Activated naive CD8-positive, alpha-beta T cell treated with anti-CD3 and anti-CD28 coated beads for 36 hours (primary cell): ENCODE data around the gene HOXC6. TPM values are rescaled to one million over a fixed set of nuclear protein-coding genes. Genes with fewer than 3 reads are reported as not detected.
"Not testable (repeated sequence)": the region's sequence is repeated elsewhere in the genome, so short reads cannot be mapped to it uniquely, and the experiment has no call there.

ENCODE experiments used
- DNase-seq: peaks from one replicate; pipeline ENCODE4 v3.0.0; 2021
- H3K27ac Mint-ChIP-seq: one replicate; pipeline ENCODE4 v1.8.0; 2022; ENCODE audit warnings: mild to moderate bottlenecking, moderate library complexity, mixed read lengths
- H3K27me3 Mint-ChIP-seq: one replicate; pipeline ENCODE4 v1.8.0; 2022; ENCODE audit warnings: mild to moderate bottlenecking, mixed read lengths
- H3K36me3 Mint-ChIP-seq: one replicate; pipeline ENCODE4 v1.8.0; 2021; ENCODE audit warnings: mild to moderate bottlenecking, mixed read lengths
- H3K4me1 Mint-ChIP-seq: one replicate; pipeline ENCODE4 v1.8.0; 2021; ENCODE audit warnings: mixed read lengths
- H3K4me3 Mint-ChIP-seq: one replicate; pipeline ENCODE4 v1.8.0; 2022; ENCODE audit warnings: mild to moderate bottlenecking, moderate library complexity, mixed read lengths
- H3K9me3 Mint-ChIP-seq: one replicate; pipeline ENCODE4 v1.8.0; 2022; ENCODE audit warnings: mixed read lengths
- total RNA-seq, 2 experiments: library from RNA; stranded (reverse); gene quantifications; one replicate each; pipeline ENCODE4 v1.2.3, GENCODE V29; 2021

Gene HOXC6
- total RNA-seq, 2 experiments from 2014 or later = not detected

DNA sequence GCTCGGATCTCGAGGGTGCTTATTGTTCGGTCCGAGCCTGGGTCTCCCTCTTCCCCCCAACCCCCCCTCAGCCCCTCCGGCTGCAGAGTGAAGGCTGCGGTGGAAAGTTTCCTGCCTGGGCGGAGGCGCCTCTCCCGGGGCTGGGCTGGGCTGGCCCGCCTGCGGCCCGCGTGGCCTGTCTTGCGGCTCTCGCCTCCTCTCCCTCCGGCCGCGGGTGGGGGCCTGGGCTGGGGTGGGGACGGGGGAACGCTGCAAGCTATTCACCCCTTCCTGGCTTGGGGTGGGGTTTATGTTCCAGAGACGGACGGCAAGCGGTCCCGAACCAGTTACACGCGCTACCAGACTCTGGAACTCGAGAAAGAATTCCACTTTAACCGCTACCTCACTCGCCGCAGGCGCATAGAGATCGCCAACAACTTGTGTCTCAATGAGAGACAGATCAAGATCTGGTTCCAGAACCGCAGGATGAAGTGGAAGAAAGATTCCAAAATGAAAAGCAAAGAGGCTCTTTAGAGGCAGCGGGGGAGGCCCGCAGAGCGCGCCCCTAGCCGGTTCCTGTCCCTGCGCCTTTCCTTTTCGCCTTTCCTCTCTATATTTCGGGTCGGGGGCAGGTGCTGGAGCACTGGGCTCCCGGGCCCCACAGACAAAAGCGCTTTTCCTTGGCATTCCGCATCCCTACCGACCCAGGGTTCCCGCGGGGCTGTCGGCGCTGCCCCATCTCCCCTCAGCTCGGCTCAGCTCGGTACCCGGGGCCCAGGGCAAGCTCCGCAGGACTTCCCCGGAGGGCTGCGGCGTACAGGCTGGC, 5.9 kb downstream of the HOXC6 start:
- Mint-ChIP-seq H3K4me3 (peak overlapping the region; percentile 42), H3K4me1 (peaks cover 24% of the 10 kb centered on the region), H3K27me3 (peaks cover 96% of the 10 kb centered on the region), H3K36me3 (no peaks in the 10 kb centered on the region), H3K9me3 (no peaks in the 10 kb centered on the region), H3K27ac (no peak overlapping the region)
- no peak for DNase-seq

DNA sequence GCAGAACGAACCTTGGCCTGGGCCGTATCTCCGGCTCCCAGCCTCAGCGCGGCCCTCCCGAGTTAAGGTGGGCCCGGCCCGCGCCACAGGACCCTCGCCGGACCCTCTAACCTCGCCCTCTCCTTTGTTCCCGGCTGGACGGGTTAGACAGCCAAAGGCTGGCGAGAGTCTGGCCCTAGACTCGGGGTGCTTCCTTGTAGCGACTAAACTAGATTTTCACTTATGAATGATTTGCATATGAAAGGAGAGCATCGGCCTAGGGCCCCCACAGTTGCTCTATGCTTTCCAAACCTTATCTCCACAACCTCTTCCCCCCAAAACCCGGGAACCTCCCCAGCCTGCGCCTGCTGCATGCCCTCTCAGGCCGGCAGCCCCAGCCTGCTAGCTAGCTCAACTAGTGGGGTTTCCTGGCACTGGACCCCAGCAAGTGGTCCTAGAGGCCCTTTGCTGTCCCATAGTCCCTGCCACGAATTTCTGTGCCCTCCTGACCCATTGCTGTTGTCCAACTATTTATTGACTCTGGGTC, 6.6 kb downstream of the HOXC6 start:
- Mint-ChIP-seq H3K27ac (no peak overlapping the region), H3K4me1 (peaks cover 19% of the 10 kb centered on the region), H3K4me3 (no peak overlapping the region), H3K36me3 (no peaks in the 10 kb centered on the region), H3K27me3 (peaks cover 96% of the 10 kb centered on the region), H3K9me3 (no peaks in the 10 kb centered on the region)
- DNase-seq = no peak

DNA sequence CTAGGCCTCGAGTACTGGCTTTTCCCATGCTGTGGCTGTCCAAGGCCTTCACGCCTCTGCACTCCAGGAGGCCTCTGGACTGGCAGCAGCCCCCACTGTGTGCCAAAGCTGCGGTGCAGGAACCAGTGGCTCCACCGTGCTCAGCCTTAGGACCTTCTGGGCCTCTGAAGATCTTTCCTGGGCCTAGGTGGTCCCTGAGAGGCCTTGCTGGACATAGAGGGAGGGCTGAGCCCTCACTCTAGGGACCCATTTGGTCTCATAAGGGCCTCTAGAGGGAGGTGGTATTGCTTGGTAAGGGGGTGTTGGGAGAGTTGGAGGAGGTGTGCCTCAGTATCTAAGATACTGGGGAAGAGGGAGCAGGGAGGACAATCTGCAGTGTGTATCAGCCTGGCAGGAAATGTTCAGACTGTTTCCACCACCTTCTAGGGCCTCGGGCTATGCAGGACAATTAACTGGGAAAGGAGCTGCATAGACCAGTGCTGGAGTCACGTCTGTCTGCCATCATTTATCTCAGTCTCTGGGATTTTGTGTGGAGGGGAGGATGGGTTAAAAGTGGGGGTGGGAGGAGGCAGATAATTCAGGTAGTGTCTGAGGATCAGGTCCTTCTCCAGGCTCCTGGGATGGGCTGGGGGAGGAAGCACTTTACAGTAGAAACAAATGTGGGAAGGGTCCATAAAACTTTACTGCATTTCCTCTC, 7.5 kb downstream of the HOXC6 start:
- no peak overlapping the region for H3K4me3 Mint-ChIP-seq
- no peaks in the 10 kb centered on the region for H3K36me3 Mint-ChIP-seq
- H3K27ac Mint-ChIP-seq = no peak overlapping the region
- no peaks in the 10 kb centered on the region for H3K9me3 Mint-ChIP-seq
- peaks cover 17% of the 10 kb centered on the region for H3K4me1 Mint-ChIP-seq
- DNase-seq = no peak
- peaks cover 96% of the 10 kb centered on the region for H3K27me3 Mint-ChIP-seq

DNA sequence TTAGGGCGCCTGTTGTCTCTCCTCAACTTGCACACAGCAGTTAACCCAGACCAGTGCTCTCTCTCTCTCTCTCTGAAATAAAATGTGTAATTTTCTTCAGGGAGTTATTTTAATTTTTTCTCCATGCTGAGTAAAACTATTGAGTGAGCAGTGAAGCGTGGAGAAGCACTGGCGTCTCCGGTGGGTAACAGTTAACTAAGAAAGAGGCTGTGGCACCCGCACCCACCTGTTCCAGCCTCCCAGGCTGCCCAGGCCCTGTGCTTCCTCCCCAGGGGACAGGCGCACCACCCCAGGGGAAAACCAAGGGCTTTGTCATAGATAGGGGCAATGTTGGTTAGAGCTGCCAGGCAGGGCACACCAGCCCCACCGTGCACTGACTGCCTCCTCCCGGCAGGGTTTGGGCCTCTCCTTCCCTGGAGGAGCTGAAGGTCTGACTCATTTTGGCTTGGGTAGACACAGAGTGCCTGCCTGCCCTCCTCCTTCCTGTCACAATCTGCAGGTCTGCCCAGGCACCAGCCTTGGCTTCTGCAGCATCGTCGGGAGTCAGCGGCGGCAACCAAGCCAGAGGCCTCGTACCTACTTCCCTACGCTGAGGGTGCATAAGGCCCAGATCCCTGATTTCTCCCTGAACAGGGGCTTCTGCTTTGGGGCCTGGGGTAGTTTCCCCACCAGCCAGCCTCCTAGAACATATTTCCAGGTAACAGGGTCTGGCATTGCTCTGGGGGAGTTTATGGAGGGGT, 8.6 kb downstream of the HOXC6 start:
- Mint-ChIP-seq H3K27me3 (peaks cover 92% of the 10 kb centered on the region), H3K9me3 (no peaks in the 10 kb centered on the region), H3K4me3 (no peak overlapping the region), H3K27ac (no peak overlapping the region), H3K36me3 (no peaks in the 10 kb centered on the region), H3K4me1 (peaks cover 15% of the 10 kb centered on the region)
- no peak for DNase-seq

DNA sequence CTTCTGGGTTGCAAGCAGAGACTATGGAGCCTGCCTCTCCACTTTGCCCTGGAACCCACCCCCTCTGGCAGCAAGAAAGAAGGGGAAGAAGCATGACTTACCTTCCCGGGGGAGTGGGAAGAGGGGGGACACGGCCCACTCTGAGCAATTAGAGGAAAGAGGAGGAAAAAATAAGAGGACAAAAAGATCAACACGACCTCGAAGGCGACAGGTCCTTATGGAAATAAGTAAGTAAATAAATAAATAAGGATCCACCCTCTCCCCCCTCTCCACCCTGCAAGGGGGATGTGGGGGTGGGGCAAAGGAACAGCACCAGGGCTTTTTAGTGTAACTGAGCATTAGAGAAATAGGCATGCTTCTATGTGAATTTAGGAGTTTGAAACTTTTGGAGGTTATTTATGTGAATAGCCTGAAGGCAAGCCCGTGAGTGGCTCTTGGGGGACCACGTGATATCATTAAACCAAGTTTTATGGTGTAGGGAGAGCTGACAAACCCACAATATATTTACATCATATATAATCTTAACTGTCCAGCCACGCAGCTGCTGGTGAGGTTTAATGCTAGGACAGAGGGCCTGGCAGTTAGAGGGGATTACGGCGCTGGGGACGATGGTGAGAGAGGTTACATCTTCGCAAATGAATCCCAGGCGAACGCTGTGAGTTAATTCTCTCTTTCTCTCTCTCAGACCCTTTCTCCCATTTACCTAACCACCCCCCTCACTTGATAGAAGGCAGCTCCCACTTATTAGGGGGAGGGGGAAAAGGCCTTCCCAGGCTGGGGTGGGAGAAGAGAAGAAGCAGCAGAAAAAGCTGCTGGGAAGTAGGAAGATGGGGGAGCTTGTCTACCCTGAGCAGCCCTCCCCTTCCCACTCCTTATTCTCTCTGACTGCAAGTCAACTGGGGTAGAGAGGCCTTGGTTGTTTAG, 9.4 kb downstream of the HOXC6 start:
- Mint-ChIP-seq H3K27ac (no peak overlapping the region), H3K9me3 (no peaks in the 10 kb centered on the region), H3K4me3 (no peak overlapping the region), H3K36me3 (no peaks in the 10 kb centered on the region), H3K4me1 (peaks cover 11% of the 10 kb centered on the region), H3K27me3 (peaks cover 92% of the 10 kb centered on the region)
- DNase-seq = no peak

DNA sequence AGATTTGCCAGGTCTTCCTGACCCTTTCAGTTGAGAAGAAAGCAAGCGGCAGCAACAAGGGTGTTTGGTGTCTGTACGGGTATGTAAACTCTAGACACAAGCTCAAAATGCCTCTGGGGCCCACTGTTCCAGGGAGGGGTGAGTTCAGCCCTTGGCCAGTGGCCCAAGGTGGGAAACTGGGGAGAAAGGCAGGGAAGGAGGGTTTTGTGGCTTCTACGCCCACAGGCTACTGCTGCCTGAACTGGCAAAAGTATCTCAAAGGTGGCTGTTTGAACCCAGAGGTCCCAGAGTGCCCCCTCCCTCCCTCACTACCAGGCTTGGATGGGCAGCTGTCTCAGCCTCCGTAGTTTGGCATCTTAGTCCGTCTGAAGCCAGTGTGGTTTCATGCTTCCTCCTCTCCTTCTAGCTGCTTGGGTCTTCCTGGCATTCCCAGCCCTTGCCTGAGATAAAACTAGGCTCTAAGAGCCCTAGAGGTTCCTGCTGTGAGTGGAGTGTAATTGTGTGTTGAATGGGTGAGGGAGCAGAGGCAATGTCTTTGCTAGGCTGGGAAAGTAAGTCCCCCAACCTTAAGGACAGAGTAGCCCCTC, 10.1 kb downstream of the HOXC6 start:
- Mint-ChIP-seq H3K36me3 (no peaks in the 10 kb centered on the region), H3K9me3 (no peaks in the 10 kb centered on the region), H3K27ac (no peak overlapping the region)

DNA sequence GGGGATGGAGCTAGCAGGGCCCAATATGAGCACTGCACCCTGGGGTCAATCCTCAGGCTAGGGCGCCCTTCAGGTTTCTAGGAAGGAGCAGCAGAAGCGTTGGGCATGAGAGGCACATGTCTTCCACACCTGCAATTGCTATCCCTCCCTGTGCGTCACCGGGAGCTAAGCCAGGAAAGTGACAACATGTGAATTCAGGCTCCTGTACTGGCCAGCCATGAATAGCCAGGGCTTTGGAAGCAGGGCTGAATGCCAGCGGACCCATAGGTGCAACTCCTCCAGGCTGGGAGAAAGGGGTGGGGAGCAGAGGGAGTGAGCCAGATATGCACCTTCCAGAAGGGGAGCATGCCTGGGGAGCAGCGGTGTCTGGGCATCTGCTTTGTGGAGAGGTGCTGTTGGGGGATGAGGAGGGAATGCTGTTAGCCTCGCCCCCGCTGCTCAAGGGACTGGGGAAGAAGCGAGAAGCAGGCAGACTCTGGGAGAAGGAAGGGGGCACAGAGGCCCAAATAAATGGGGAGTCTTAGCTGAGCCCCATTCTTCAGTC, 10.7 kb downstream of the HOXC6 start:
- Mint-ChIP-seq H3K36me3 (no peaks in the 10 kb centered on the region), H3K27ac (no peak overlapping the region), H3K4me3 (no peak overlapping the region), H3K9me3 (no peaks in the 10 kb centered on the region), H3K4me1 (peaks cover 9% of the 10 kb centered on the region), H3K27me3 (peaks cover 94% of the 10 kb centered on the region)
- DNase-seq = no peak

More for the DNA sequence above, 10.1 kb downstream of the HOXC6 start:
- no peak for DNase-seq
- Mint-ChIP-seq H3K4me1 (peaks cover 8% of the 10 kb centered on the region), H3K4me3 (no peak overlapping the region), H3K27me3 (peaks cover 92% of the 10 kb centered on the region)

DNA sequence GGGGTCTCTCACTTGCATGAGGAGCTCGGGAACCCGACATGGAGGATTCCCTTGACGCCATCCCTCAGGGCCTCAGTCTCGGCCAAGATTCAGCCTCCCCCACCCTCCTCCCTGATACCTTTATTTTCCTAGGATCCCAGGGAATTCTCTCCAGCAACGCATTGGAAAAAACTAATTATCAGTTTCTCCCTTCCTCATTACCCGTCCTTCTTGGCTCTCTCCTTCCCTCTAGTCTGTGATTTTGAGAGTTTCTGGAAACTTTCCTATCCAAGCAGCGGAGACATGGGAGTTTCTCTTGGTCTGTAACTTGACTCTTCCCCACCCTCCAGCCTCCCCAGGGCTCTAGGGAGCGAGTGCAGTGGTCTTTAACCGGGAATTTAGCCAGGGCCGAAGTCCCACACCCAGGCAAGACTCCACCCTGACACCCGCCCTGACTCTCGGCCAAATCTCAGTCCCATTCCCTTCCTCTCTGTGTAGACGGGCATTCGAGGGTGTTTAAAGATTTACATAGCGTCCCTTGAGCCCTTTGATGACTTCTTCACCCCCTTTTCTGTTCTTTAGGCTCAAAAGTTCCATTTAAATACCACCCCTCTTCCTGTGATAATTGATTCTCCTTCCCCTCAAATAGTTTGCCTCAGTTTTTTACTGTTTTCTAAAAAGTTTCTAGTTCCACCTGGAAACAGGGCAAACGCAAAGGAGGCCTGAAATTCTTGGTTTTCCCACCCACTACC, 11.3 kb downstream of the HOXC6 start:
- Mint-ChIP-seq H3K27ac (no peak overlapping the region), H3K4me3 (no peak overlapping the region), H3K9me3 (no peaks in the 10 kb centered on the region), H3K27me3 (peaks cover 94% of the 10 kb centered on the region), H3K4me1 (peaks cover 12% of the 10 kb centered on the region), H3K36me3 (no peaks in the 10 kb centered on the region)
- no peak for DNase-seq

DNA sequence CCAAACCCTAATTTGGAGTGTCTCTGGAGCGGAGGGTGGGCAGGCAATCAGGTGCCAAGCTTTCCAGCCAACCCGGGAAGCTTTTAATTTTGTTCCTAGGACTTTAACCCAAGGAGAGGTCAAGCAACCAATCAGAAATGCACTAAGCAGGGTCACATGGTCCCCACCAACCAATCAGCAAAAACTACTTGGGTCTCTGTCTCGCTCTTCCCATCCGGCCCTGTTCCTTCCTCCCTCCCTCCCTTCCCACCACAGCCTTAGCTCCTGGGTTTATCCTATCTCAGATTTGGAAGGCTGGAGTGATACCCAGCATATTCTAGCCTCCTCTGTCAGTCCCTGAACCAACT, 11.9 kb downstream of the HOXC6 start:
- Mint-ChIP-seq H3K27ac (no peak overlapping the region), H3K4me1 (peaks cover 9% of the 10 kb centered on the region), H3K36me3 (no peaks in the 10 kb centered on the region), H3K4me3 (no peak overlapping the region), H3K9me3 (no peaks in the 10 kb centered on the region), H3K27me3 (peaks cover 94% of the 10 kb centered on the region)
- DNase-seq = no peak

DNA sequence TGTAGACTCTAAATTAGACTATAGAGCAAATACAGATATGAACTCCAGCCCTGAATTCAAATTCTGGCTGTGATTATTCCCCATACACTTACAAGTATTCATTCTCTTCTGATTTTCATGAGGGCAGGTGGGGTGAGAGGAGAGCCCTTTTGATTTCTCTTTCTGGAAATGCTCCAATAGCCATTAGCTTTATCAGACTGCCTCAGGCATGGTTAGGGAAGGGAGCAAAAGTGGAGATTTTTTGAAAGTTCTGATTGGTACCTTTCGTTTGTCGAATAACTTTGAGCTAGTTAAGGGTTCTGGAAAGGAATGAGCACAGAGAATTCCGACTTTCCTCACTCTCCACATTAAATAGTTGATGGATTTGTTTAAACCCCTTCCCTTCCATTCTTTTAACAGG, 12.4 kb downstream of the HOXC6 start:
- peaks cover 9% of the 10 kb centered on the region for H3K4me1 Mint-ChIP-seq
- no peak overlapping the region for H3K27ac Mint-ChIP-seq
- H3K27me3 Mint-ChIP-seq = peaks cover 94% of the 10 kb centered on the region
- no peak for DNase-seq
- H3K4me3 Mint-ChIP-seq = no peak overlapping the region
- H3K9me3 Mint-ChIP-seq = no peaks in the 10 kb centered on the region
- no peaks in the 10 kb centered on the region for H3K36me3 Mint-ChIP-seq

DNA sequence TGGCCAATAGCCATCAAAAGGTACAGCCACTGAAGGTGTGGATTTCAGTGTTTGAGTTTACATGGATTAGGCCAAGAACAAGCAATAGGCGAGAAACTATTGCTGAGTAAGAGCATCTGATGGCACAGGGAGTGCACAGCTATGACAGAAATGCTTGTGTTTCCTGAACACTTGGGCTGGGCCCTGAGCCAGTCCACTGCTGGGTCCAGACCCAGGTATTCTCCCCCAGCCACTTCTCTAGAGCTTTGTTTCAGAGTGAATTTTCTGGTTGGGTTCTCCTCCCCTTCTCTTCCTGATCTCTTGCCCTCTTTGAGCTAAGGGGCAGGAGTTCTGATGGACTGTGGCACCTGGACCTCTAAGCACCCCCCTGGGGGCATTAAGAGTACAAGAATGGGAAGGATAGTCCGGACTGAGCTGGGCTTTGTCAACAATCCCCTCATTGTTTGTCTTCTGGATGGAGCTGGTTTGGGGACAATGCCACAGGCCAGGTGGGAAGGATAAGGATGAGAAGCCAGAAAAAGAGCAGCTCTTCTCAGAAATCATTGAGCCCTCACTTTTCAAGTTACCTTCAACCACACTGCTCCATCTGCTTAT, 13.0 kb downstream of the HOXC6 start:
- no peak overlapping the region for H3K27ac Mint-ChIP-seq
- H3K9me3 Mint-ChIP-seq = no peaks in the 10 kb centered on the region

DNA sequence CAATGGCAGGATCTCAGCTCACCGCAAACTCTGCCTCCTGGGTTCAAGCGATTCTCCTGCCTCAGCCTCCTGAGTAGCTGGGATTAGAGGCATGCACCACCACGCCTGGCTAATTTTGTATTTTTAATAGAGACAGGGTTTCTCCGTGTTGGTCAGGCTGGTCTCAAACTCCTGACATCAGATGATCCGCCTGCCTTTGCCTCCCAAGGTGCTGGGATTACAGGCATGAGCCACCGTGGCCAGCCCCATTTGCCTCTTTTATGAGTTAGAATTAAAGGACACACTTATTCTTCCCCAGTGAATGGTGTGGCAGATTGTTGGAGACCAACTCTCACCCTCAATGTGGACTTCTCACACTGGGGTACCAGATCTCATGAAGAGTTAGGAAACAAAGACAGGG, 13.8 kb downstream of the HOXC6 start:
- H3K4me1 Mint-ChIP-seq = peaks cover 10% of the 10 kb centered on the region
- not testable (repeated sequence) for H3K36me3 Mint-ChIP-seq, H3K4me3 Mint-ChIP-seq, DNase-seq, H3K27ac Mint-ChIP-seq, H3K9me3 Mint-ChIP-seq
- peaks cover 95% of the 10 kb centered on the region for H3K27me3 Mint-ChIP-seq

More for the DNA sequence above, 13.0 kb downstream of the HOXC6 start:
- peaks cover 95% of the 10 kb centered on the region for H3K27me3 Mint-ChIP-seq
- no peaks in the 10 kb centered on the region for H3K36me3 Mint-ChIP-seq
- no peak overlapping the region for H3K4me3 Mint-ChIP-seq
- no peak for DNase-seq
- peaks cover 9% of the 10 kb centered on the region for H3K4me1 Mint-ChIP-seq
